ENCODE data around the gene ABCG1.

DNA sequence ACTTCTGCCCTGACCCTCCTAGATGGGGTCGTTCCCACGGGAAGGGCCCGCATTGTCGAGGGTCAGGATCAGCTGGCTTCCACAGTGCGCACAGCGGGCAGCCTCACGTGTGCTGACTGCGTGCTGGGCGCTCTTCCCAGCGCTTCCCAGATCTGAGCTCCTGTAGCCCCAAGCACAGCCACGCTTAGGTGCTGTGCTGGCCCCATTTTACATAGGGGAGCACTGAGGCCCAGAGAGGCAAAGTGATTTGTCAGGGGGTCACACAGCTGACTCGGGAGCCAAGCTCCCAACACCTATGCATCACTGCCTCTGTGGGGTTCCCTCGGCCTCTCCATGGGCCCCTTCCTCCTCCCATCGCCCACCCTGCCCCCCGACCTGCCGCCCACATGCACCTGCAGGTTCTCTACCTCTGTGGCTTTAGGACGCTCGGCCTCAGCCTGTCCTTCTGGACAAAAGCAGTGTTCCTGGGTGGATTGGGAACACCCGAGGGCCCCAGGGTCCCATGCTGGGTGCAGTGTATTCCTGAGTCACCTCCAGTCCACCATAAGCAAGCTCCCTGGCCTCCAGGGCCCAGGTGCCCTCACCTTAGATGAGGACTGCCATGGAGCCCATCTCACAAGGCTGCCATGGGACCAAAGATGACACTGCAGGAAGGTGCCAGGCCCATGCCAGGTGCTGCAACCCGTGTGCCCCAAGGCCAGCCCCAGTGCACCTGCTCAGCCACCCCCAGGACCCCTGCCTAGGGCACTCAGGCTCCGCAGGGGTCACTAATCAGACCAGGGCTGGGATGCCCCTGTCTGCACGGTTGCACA is 73.0 kb downstream of the ABCG1 start:
- TF ChIP-seq CTCF (IDR thresholded peaks at IDR 0.05) = no peak
- no peak for TF ChIP-seq POLR2AphosphoS5 (IDR thresholded peaks at IDR 0.05)
- TF ChIP-seq POLR2A (IDR thresholded peaks at IDR 0.05) = no peak
- TF ChIP-seq EP300 (IDR thresholded peaks at IDR 0.05) = no peak

Measured in stomach (tissue), 4 donors.